Stomach (tissue), 4 donors: ENCODE measurements around the gene CELF2.

Experiments
- CTCF ChIP-seq, 7 experiments: fragments of 450-650 bp in 4 of 7; fragments of 200-600 bp in 3 of 7; sonication (generic) in 3 of 7; IDR thresholded peaks; one replicate each; pipeline ENCODE4 v1.5.1; 2016 to 2019; ENCODE audit warnings: antibody characterized with exemption in 7 of 7, control low read depth in 2 of 7, mild to moderate bottlenecking in 1 of 7
- POLR2A ChIP-seq, 4 donors: fragments of 450-650 bp; IDR thresholded peaks; one replicate each; pipeline ENCODE4 v1.6.1; 2016; ENCODE audit warnings: antibody characterized with exemption in 4 of 4, control low read depth in 2 of 4, mild to moderate bottlenecking in 1 of 4, moderate library complexity in 1 of 4
- POLR2AphosphoS5 ChIP-seq, 3 donors: sonication (generic); formaldehyde crosslinking; IDR thresholded peaks; one replicate each; pipeline ENCODE4 v1.6.1; 2016; ENCODE audit warnings: antibody characterized with exemption in 3 of 3

- TF ChIP-seq CTCF (IDR thresholded peaks at IDR 0.05), result no peak
- no peak for TF ChIP-seq POLR2A (IDR thresholded peaks at IDR 0.05)
- no peak for TF ChIP-seq POLR2AphosphoS5 (IDR thresholded peaks at IDR 0.05)
Measured at GRCh38 chr10:11086177-11086840, 68.6 kb downstream of the CELF2 start.
